ENCODE results near the gene METTL3.

DNA sequence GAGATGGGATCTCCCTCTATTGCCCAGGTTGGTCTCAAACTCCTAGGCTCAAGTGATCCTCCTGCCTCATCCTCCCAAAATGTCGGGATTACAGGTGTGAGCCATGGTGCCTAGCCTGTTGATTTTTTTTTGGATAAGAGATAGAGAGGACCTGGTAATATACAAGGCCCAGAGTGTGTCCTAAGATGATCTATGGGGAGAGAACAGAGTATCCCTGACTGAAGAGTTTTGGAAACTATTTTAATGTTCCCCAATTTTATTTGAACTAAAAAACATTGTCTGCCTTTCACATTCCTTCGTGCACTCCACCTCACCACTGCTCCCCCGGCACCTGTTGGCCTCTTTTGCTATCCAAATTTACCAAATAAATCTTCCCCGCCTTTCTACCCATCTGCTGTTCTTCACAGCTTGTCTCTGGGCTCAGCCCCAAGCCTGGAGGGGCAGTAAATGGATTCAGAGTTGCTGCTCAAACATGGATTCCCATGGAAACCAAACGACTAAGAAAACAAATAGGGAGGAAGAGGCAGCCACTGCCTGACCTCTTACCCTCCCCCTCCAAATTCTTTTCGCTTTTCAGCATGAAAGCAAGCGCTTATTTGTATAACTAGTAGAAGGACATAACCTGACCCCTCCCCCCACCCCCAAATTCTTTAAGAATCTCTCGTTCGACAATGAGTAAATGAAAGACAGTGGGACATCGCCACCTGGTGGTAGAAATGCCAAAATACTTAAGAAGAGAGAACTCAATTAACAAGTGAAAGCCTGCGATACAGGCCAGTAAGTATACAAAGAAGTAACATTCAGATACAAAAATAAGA is 46.2 kb upstream of the METTL3 start:
- TF ChIP-seq POLR2A (IDR thresholded peaks at IDR 0.05) (no peak), EP300 (IDR thresholded peaks at IDR 0.05) (no peak)
